ENCODE results near the gene TPGS2.
"Not testable (repeated sequence)": the region's sequence is repeated elsewhere in the genome, so short reads cannot be mapped to it uniquely, and the experiment has no call there.

TPGS2 gene

DNA sequence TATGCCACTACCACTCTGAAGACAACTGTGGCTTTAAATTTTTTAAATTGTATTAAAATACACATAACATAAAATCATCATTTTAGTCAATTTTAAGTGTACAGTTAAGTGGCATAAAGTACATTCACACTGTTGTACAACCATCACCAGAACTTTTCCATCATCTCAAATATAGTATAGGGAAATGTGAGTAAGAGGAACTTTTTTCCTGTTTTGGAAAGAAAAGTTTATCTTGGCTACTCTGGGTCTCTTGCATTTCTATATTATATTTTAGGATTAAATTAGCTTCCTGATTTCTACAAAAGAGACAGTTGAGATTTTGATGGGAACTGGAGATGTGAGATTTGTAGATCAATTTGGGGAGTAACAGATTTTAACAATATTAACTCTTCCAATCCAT, 3.3 kb downstream of the TPGS2 start:
- in situ Hi-C loops (cut with MboI; ENCODE audit: low sequenced_read_pairs): no loop called here

DNA sequence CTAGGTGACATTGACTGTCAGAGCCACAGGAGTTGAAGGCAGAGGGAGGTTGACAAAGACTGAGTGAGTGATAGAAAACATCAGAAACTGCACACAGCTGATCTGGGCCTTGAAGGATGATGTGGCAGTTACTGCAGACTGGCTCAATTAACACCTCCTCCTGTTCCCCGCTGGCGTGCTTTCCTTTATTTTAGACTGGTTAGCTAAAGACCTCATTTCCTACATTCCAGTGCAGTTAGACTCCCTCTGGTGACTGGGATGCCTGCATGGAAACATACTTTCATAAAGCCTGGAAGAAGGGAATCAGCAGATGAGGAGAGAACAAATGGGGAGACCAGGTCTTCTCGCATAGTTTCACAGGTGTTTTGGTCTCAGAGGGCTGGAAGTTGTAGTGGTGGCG, 7.1 kb downstream of the TPGS2 start:
- in situ Hi-C loops (cut with MboI; ENCODE audit: low sequenced_read_pairs): no loop called here

DNA sequence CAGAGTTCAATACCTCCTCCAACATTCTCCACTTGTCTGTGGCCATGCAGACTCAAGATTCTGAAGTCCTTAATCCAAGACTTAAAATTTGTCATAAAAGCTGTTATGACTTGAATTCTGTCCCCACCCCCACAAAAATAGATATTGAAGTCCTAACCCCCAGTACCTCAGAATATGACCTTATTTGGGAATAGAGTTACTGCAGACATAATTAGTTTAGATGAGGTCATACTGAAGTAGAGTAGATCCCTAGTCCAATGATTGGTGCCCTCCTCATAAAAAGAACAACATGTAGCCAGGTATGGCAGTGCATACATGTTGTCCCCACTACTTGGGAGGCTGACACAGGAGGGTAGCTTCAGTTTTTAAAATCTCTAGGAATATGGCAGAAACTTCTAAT, 9.2 kb downstream of the TPGS2 start:
- in situ Hi-C loops (cut with MboI; ENCODE audit: low sequenced_read_pairs): no loop called here

DNA sequence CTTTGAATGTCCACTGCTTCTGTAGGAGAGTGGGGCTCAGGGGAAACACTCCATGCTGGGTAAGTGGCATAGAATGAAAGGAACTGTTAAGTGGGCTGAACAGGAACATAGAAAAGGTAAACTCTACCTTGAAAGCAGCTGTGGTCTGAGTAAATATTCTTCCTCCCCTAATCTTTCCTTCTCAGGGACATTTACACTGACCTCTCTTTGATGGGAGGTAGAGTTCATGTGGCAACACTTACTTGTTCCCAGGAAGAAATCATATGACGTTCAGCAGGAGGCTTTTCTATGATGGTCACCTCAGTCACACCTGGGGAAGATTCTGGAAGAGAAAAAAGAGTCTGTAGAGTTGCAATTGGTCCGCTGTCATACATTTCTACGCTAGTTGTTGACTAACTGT, 10.2 kb downstream of the TPGS2 start:
- in situ Hi-C loops (cut with MboI; ENCODE audit: low sequenced_read_pairs): no loop called here

DNA sequence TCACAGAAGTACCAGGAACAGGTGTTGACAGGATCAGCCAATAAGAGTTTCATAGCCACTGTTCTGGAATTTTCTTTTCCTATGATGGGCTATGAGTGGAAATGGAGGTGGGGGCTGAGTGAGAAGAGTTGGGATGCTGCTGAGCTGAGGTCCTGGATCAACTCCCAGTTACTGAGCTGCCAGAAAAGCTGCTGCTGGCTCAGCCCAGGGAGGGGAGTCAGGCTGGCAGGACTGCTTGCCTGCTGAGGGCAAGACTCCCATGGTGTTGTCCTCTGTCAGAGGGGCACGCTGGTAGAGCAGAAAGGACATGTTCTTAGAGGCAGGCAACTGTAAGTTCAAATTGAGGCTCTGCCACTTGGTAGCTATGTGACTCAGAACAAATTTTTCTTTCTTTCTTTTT, 11.8 kb downstream of the TPGS2 start:
- in situ Hi-C loops (cut with MboI; ENCODE audit: low sequenced_read_pairs): no loop called here

DNA sequence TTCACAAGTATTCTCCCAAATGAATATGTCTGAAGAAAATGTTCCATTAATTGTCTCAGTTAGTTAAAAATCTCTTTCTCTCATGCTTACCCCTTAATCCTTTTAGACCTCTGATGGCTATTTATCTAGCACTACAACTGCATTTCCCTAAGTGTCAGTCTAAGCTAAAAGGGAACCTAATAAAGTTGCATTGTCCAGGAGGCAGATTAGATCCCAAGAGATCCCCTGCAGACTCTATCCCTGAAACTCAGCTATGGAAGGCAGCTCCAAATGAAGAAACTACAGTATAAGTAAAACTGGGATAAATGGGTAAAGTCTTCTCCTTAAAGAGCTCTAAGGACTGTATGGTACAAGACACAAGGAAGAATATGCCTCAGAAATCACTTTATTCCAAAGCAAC, 12.7 kb downstream of the TPGS2 start:
- in situ Hi-C loops (cut with MboI; ENCODE audit: low sequenced_read_pairs): not testable (repeated sequence)

DNA sequence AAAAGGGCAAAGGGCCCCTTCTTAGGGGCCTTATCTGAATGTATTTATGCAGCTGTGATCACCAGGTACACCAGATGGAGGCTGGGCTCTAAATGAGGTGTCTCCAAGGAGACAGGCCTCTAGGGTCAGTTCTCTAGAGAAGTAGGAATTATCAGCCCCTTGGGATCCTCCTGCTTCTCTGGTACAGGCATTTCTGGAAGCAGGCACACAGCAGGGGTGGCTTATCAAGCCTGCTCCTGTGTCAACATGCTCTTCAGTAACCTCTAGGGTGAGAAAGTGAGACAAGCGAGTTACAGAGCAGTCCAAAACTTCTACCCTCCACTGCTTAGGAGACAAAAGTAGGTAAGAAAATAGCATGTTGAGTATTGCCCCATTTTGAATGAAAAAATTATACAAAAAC, 13.8 kb downstream of the TPGS2 start:
- in situ Hi-C loops (cut with MboI; ENCODE audit: low sequenced_read_pairs): no loop called here

DNA sequence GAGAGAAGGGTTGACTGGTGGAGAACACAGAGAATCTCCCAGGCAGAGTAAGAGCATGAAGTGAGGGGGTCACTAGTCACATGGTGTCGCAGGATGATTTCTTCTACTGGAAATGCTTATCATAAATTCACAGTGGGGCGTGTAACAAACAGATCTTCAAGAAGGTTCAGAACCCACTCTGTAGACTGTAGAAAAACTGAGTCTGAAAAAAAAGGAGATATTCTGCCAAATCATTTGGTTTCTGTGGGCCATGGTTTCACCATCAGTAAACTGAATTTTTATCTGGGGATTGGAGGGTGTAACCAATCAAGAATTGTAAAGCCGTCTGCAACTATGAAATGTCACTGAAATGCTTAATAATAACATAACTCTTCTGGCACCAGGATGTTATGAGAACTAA, 15.0 kb downstream of the TPGS2 start:
- in situ Hi-C loops (cut with MboI; ENCODE audit: low sequenced_read_pairs): no loop called here

DNA sequence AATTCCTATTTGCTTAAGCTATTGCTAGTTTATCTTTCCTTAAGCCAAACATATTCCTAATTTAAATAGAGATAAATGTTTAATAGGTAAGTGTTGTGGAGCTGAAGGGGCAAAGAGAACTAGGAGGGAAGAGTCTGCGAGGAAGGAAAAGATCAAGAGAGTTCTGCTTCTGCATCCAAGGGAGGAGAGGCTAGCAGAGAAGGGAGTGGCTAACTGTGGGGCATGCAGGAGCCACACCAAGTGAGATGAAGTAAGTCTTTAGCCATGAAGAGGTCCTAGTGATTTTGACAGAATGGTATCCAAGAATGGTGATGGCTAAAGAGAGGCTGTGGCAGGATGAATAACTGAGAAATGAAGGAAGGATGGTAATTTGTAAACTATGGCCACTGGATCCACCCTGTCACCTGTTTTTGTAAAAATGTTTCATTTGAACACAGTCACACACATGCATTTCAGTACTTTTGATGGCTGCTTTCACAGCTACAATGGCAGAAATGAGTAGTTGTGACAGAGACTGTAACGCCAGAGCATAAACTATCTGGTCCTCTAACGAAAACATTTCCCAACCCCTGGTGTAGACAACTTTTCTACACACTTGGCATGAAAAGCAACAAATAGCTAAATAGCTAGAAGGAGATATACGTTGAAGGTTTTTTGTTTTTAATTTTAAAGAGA, 15.6 kb downstream of the TPGS2 start:
- in situ Hi-C loops (cut with MboI; ENCODE audit: low sequenced_read_pairs): no loop called here

DNA sequence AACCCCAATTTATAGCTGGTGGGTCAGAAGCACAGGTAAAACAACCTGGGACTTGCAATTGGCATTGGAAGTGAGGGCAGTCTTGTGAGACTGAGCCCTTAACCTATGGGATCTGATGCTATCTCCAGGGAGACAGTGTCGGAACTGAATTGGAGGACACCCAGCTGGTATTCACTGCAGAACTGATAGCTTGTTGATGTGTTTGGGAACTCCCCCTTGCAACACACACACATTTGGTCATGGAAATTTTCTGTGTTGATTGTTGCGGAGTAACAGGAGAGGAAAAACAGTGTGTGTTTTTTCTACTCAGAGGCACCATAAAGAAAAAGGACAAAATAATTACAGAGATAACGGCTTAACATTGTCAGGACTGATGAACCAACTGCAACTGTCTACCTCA, 16.1 kb downstream of the TPGS2 start:
- in situ Hi-C loops (cut with MboI; ENCODE audit: low sequenced_read_pairs): no loop called here

DNA sequence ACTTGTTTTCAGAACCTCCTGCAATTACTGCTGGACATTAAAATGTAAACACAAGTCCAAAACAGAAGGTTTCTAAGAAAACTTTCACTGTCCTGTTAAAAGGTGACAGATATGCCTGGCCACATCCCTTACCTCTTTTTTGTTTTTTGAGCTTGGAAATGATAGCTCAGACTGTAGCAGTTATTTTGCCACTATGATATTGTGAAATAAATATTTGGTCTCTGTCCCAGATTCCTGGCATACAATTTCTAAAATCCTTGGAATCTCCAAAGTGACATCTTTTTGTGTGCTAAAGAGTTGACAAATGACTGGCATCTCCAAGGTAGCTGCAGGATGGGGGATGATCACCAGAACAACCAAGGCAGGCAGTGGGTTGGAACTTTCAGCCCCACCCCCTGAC, 16.8 kb downstream of the TPGS2 start:
- in situ Hi-C loops (cut with MboI; ENCODE audit: low sequenced_read_pairs): no loop called here

DNA sequence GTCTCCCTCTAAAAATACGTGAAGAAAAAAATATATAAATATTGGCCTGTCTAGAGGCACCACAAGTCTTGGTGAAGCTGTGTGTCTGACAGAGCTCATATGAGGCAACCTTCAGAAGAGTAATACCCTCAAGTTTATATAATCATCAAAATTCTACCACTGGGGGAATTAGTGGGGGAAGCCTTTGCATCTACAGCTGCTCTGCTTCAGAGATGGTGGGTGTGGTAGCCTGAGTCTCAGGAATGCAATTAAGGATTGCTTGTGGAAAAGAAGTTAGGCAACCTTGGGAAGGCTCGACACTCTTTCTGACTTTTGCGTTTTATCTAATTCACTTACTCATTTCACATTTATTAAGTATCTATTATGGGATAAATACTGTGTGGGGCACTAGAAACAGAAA, 17.4 kb downstream of the TPGS2 start:
- in situ Hi-C loops (cut with MboI; ENCODE audit: low sequenced_read_pairs): no loop called here

DNA sequence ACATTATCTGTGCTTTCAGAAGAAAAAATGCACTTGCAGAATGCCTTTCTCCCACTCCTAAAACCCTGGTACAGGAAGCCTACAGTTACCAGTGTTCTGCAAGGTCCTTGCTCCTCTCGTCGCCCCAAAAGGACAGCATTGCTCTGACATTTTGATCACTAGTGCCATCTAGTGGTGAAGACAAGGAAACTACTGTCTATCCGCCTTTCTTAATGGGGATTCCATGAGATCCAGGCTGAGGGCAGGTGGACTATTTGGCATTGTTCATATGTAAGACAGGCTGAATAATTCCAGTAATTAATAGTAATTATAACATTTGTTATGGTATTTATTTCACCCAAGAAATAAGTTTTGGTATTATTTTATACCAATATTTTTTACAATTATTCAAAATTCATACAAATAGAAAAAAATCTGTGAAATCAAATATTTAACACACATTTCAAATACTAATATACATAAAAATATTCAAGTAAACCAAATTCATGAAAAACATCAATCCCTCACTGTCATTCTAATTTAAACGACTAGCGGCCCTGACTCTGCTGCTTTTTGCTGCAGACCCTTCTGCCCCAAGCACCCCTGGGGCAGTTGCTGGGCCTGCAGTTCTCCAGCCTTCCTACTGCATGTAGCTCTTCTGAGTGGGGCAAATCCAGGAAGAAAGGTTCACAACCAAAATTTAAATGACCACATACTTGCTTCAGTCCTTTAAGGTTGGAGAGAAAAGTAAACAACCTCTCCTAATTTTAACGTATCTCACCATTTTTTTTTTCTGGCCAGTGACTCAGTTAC, 19.0 kb downstream of the TPGS2 start:
- in situ Hi-C loops (cut with MboI; ENCODE audit: low sequenced_read_pairs): no loop called here

DNA sequence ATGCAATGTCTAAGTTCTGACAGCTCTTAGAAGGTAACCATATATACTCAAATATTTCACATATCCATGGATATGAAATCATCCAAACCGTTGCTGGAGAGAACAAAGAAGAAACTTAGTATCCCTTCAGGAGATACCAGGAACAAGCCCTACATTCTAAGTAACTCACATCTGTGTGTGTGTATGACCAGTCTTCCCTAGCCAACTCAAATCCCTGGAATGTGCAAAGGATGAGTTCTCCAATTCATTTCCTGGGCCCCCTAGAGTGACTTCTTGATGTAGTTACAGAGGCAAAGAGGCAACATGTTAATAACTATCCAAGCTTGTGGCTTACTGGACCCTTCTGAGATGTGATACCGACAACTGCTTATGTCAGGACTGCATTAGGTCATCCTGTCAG, 20.1 kb downstream of the TPGS2 start:
- in situ Hi-C loops (cut with MboI; ENCODE audit: low sequenced_read_pairs): no loop called here

DNA sequence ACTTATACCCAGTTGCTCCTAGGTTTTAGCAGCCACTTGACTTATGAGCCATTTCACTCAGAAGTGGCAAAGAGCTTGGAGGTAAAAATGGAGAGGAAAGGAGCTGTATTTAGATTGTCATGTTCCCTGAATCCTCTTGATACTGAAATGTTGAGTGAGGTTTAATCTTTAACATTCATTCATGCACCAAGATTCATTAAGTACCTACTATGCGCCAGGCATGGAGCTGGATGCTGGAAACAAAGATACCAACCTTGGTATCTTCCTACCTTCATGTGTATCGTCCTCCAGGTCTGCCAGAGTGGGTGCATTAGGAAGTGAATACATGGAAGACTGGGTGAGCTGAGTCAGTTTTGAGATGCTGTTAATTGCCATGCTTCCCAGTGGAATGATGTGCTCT, 23.7 kb downstream of the TPGS2 start:
- in situ Hi-C loops (cut with MboI; ENCODE audit: low sequenced_read_pairs): no loop called here

DNA sequence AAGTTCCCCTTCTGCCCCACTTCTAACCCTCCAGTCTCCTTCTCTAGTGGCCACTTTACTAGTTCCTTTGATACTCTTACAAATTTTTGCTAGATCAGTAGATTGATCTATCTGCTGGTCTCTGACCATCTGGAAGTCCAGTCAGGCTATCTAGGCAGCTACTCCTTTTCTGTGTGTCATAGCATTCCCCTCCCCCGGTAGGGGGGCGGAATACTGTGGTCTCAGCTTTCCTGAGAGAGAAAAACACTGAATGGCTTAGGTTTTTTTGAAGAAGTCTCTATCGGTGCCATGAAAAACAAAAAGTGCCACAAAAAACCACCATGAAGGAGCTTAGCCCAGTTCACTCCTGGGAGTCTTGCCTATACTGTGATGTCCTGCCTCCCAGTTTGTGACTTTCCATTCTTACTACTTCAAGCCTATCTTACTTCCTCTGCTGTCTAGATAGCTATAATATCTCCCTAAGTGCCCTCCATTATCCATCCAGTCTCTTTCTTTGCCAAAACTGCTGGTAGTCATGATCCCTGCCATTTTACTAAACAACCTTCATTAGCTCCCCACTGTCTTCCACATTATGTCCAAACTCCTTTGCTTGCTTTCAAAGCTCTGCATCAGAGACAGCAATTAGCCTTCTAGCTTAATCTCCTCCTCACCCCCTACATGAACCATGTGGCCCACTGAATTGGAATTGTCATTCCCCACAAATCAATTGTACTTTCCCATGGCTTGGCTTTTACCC, 29.9 kb downstream of the TPGS2 start:
- in situ Hi-C loops (cut with MboI; ENCODE audit: low sequenced_read_pairs): no loop called here

DNA sequence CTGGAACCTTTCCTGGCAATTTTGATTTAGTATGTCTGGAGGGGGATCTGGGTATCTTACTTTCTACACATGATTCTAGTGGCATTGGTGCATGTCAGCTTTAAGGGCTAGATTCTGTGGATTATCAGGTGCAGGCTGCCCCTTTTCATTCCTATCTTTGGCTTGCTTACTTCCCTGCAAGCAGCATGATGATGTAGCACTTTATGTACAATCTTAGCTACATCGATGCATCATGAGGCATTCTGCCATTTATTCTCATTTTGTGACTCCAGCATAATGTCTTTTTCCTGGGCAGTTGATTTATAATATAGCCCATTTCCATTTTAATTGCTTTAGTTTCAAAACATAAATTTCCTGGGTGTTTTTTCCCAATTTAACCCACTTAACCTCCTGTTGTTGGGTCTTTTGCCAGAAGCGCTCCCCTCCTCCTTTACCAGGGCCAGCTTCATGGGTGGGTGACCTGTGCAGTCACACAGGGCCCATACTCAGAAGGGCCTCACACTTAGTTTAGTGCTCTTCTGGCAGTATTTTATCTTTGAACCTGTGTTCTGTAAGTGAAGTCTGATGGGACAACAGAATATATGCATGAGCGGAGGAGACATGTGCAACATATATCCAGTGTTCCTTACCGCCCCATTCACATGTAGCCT, 36.0 kb downstream of the TPGS2 start:
- in situ Hi-C loops (cut with MboI; ENCODE audit: low sequenced_read_pairs): no loop called here

DNA sequence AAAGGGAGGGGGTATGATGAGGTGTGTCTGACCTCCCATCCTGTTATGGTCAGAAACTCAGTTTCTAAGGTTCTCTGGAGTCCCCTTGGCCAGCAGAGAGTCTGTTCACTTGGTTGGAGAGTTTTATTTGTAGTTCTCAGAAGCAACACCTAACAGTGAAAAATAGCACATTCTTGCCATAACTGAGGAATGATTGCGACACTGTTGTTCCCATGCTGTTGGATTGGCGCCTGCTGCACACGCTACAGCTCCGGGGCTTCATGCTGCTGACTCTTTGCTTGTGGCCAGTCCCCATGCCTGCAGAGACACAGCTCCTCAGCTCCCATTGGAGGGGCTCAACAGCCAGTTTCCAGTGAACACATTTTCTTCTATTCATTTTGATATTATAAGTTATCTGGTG, 42.1 kb downstream of the TPGS2 start:
- in situ Hi-C loops (cut with MboI; ENCODE audit: low sequenced_read_pairs): no loop called here

DNA sequence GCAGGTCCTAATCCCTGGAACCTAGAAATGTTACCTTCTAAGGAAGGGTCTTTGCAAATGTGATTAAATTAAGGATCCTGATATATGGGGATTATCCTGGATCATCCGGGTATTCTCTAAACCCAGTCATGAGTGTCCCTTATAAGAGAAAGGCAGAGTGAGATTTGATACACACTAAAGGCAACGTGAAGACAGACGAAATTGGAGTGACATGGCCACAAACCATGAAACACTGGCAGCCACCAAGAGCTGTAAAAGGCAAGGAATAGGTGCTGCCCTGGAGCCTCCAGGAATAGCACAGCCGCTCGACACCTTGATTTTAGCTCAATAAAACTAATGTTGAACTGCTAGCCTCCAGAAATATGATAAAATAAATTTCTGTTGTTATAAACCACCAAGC, 45.0 kb downstream of the TPGS2 start:
- in situ Hi-C loops (cut with MboI; ENCODE audit: low sequenced_read_pairs): no loop called here

DNA sequence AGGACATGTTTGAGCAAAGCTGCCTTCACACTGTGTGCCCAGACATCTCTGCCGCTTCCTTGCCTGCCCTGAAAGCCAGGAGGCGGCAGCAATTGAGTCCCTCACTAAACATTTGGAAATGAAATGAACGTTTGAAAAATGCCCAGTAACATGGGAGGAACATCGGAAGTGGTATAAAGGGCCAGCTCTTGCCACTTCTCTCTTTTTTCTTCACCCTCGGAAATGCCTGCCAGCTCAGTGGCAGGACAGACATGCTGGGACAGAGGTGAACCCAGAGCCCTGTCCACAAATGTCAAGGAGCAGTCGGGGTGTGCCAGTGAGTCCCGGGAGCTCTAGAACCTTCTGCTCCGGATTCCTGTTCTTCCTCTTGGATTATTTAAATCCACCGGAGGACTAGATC, 46.1 kb downstream of the TPGS2 start:
- in situ Hi-C loops (cut with MboI; ENCODE audit: low sequenced_read_pairs): no loop called here

DNA sequence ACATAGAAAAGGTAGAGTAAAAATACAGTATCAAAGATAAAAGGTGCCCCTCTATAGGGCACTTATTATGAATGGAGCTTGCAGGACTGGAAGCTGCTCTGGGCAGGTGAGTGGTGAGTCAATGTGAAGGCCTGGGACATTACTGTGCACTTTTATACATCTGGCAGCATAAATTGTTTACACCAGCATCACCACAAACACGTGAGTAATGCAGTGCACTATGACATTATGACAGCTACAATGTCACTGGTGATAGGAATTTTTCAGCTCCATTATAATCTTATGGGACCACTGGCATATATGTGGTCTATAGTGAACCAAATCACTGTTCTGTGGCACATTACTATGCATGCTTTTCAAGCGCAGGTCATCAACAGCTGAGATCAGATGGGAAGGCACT, 48.1 kb downstream of the TPGS2 start:
- in situ Hi-C loops (cut with MboI; ENCODE audit: low sequenced_read_pairs): no loop called here

DNA sequence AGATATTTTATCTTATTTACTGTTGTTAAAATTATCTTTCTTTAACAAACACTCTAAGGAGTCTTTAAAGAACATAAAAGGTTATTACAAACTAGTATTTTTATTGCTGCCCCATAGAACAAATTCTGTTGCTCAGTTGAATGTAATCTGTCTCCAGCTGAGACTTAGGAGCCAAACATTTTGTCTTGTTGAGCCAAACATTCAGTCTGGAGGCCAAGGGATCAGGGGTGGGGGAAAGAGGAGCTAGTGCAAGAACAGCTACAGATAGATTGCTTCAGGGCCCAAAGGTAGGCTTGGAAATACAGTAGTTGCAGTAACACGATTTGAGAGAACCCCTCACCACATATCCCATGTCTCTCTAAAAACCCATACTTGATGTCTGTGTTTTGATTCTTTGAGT, 51.2 kb downstream of the TPGS2 start:
- in situ Hi-C loops (cut with MboI; ENCODE audit: low sequenced_read_pairs): no loop called here
